ENCODE measurements around the gene WDR18. TPM values are rescaled to one million over a fixed set of nuclear protein-coding genes. Genes with fewer than 3 reads are reported as not detected.

WDR18 gene
- total and polyA plus RNA-seq, 2 of the 8 experiments (the other 6 are each of a cell fraction or from before 2014, with no cell fraction given), result 87.7 to 177 TPM

- H3K14ac ChIP-seq (ENCODE audit: insufficient read length), result no peak overlapping the region
- H3K18ac ChIP-seq (ENCODE audit: extremely low read depth, low read length), result no peak overlapping the region
- ChIA-PET POLR2A (ENCODE audit: partially characterized antibody) (interaction anchor here (0.8 to 7.7 kb wide), 8 partner anchors 9 to 228 kb away, joined by 3 to 81 read pairs (median 4); partner anchors contain the start of gene WDR18), CTCF (ENCODE audit: partially characterized antibody) (interaction anchor here (0.6 to 1.5 kb wide), 9 partner anchors 9 to 188 kb away, joined by 3 to 7 read pairs (median 4); no protein-coding TSS in a partner anchor)
- H3K27ac ChIP-seq (ENCODE audit: low read depth, low read length), result no peak overlapping the region
- WGBS, 2 experiments (ENCODE audit: extremely low coverage in 1 of 2, insufficient coverage in 1 of 2, insufficient read length in 1 of 2, insufficient replicate concordance in 2 of 2, low coverage in 1 of 2, low lambda C conversion rate in 2 of 2, missing lambda C conversion rate in 1 of 2), result 88% methylated on average over 30 of the region's 32 CpGs; no CpG with 5 or more reads in 1 of the 2 experiments
- H3K4me3 ChIP-seq (ENCODE audit: extremely low read depth in 1 of 4, insufficient read depth in 2 of 4, low read depth in 3 of 4, low read length in 4 of 4), result no peak overlapping the region
- no peak overlapping the region for H2BK120ac ChIP-seq (replicated peaks; ENCODE audit: low read depth, low read length)
- TF ChIP-seq MAX (IDR thresholded peaks at IDR 0.05), result peak; percentile 34; the same call in 1 of the 2 replicates
- TF ChIP-seq KDM1A (IDR thresholded peaks at IDR 0.05; ENCODE audit: borderline replicate concordance, low read length), result no peak
- no peak overlapping the region for H3K4ac ChIP-seq (replicated peaks; ENCODE audit: insufficient read length, low read depth, low read length)
- peaks cover 0 to 4% (median 1%) of the 10 kb centered on the region in 4 experiments; a peak in 3 of 7 replicates for H3K4me1 ChIP-seq (replicated peaks in 1 of 4; ENCODE audit: control insufficient read depth in 3 of 4, insufficient read depth in 4 of 4, low read length in 3 of 4)
- no peak overlapping the region for H2BK5ac ChIP-seq (ENCODE audit: low read depth, low read length)
- H3K79me1 ChIP-seq (ENCODE audit: low read depth, low read length), result no peaks in the 10 kb centered on the region
- DNase-seq (ENCODE audit: low read depth in 1 of 2, low spot score in 2 of 2), result no peak
- no peak overlapping the region for H2BK15ac ChIP-seq (ENCODE audit: low read length)
- H3K23me2 ChIP-seq (ENCODE audit: low read depth, low read length), result peaks cover 2% of the 10 kb centered on the region; the same call in 1 of the 2 replicates
- H3K9ac ChIP-seq (replicated peaks in 1 of 4; ENCODE audit: extremely low read depth in 1 of 4, low read depth in 3 of 4, low read length in 3 of 4), result no peak overlapping the region
- peaks cover 6 to 21% (median 14%) of the 10 kb centered on the region in 4 experiments for H3K27me3 ChIP-seq (replicated peaks in 1 of 4; ENCODE audit: control insufficient read depth in 3 of 4, extremely low read depth in 1 of 4, insufficient read depth in 3 of 4, low read length in 3 of 4)
- no peak overlapping the region for H2BK12ac ChIP-seq (ENCODE audit: low read depth, low read length)
- H3K79me2 ChIP-seq (ENCODE audit: control insufficient read depth in 1 of 2, insufficient read depth in 2 of 2, low read length in 2 of 2), result no peaks in the 10 kb centered on the region
- H2BK20ac ChIP-seq (ENCODE audit: low read length), result no peak overlapping the region
- no peak for FAIRE-seq
- no peaks in the 10 kb centered on the region for H3K9me3 ChIP-seq (ENCODE audit: insufficient read depth in 2 of 2, low read depth in 1 of 2, low read length in 1 of 2)
- H3K23ac ChIP-seq (ENCODE audit: insufficient read length), result no peak overlapping the region
- no peak overlapping the region for H4K91ac ChIP-seq (replicated peaks; ENCODE audit: insufficient read length, low read length)
- peaks cover 0 to 4% of the 10 kb centered on the region in 2 experiments for H4K20me1 ChIP-seq (replicated peaks in 1 of 2; ENCODE audit: control insufficient read depth in 1 of 2, insufficient read depth in 2 of 2, low read length in 2 of 2)
- H3K36me3 ChIP-seq (ENCODE audit: control insufficient read depth in 2 of 4, insufficient read depth in 4 of 4, low read length in 3 of 4), result peaks cover 0 to 8% (median 0%) of the 10 kb centered on the region in 4 experiments; a peak in 2 of 8 replicates
- H3K56ac ChIP-seq (replicated peaks; ENCODE audit: insufficient read length, low read depth, low read length), result no peak overlapping the region
- H2AK5ac ChIP-seq (ENCODE audit: low read depth, low read length), result no peak overlapping the region
- H4K5ac ChIP-seq (ENCODE audit: insufficient read length, low read depth, low read length), result no peak overlapping the region
- no peak overlapping the region for H2AFZ ChIP-seq (ENCODE audit: low read length)
- no peak overlapping the region for H3K4me2 ChIP-seq (ENCODE audit: insufficient read depth in 1 of 2, low read depth in 2 of 2, low read length in 2 of 2)
- H4K8ac ChIP-seq (ENCODE audit: extremely low read depth, insufficient read depth, low read length), result no peak overlapping the region
These were observed 20.2 kb downstream of the WDR18 start for GRCh38 chr19:1004204-1004802.

All from H1 (cell line).